ENCODE measurements around the gene GOLGA7B. TPM values are rescaled to one million over a fixed set of nuclear protein-coding genes. Genes with fewer than 3 reads are reported as not detected.
A peak's percentile ranks its signal among the peaks of the same experiment; 100 is the strongest.

Gene GOLGA7B
- total RNA-seq, 2 experiments from 2014 or later: 0.92 to 1.1 TPM

DNA sequence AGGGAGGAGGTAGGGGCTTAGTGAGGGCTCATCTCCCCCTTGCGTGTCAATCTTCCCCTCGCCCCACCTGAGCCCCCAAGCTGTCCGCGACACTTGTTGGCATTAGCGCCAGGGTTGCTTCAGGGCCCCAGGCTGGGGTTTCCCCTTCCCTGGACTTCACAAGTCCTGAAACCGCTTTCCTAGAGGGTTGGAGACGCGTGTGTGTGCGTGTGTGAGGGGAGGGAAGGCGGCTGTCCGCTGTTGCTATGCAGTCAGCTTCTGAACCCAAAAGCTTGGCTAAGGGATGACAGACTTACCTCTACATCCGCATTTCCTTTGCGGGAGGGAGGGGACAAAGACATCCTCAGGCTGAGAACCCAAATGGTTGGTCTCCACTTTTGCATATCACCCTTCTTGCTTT is 803 bp downstream of the GOLGA7B start:
- Mint-ChIP-seq H3K4me1 (ENCODE audit: low read depth) (peaks cover 37% of the 10 kb centered on the region), H3K4me3 (peak overlapping the region; percentile 74), H3K9me3 (no peaks in the 10 kb centered on the region), H3K27me3 (no peaks in the 10 kb centered on the region), H3K27ac (no peak overlapping the region), H3K36me3 (ENCODE audit: low read depth) (no peaks in the 10 kb centered on the region)
- CTCF ChIA-PET: interaction anchor here (1.0 to 3.1 kb wide), 3 partner anchors 17 to 191 kb away, joined by 3 to 15 read pairs (median 6); no protein-coding TSS in a partner anchor
- POLR2A ChIA-PET: interaction anchor here (1.5 to 1.9 kb wide), 2 partner anchors 10 to 54 kb away, joined by 3 to 6 read pairs; no protein-coding TSS in a partner anchor
- ATAC-seq (peak; percentile 9), DNase-seq (peak; percentile 48)
- intact Hi-C loops (cut with micrococcal nuclease): loop anchor here (5.0 kb wide), 1 partner anchor 53 kb away; no protein-coding TSS in a partner anchor
- TF ChIP-seq CTCF (IDR thresholded peaks at IDR 0.05): no peak

DNA sequence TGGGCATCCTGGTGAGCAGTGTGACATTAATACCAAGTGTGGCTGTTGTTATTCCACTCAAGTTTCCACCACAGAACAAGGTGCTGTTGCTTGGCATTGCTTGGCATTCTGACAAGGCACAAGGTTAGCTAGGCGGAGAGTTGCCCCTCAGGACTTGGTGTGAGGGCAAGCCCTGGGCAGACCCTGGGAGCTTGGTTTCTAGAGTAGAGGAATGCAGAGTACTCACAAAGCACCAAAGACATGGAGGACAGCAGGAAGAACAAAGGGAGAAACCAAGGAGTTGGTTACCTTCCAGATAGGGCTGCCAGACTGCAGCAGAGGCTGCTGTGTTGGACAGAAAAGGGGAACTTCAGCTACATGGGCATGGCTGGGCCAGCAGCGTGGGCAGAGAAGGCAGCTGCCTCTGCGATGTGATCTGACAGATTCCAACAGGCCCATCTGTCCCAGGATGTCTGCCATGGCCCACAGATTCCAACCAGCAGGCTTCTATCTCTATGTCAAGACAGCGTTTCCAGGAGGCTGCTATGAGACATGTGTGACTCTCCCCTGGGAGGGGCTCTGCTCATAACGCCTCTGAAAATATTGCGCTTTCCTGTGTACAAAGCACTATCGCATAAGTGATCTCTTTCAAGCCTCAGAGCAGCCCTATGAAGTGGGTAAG is 1.8 kb downstream of the GOLGA7B start:
- POLR2A ChIA-PET: interaction anchor here (0.7 to 1.5 kb wide), 3 partner anchors 10 to 1801 kb away, joined by 3 read pairs; no protein-coding TSS in a partner anchor
- intact Hi-C loops (cut with micrococcal nuclease): loop anchor here (5.0 kb wide), 1 partner anchor 54 kb away; no protein-coding TSS in a partner anchor
- H3K27me3 Mint-ChIP-seq: no peaks in the 10 kb centered on the region
- DNase-seq (peak; percentile 48), ATAC-seq (peak; percentile 54)
- H3K4me1 Mint-ChIP-seq (ENCODE audit: low read depth): peaks cover 37% of the 10 kb centered on the region
- peak overlapping the region; percentile 74 for H3K4me3 Mint-ChIP-seq
- H3K36me3 Mint-ChIP-seq (ENCODE audit: low read depth): no peaks in the 10 kb centered on the region
- CTCF ChIA-PET: interaction anchor here (1.0 to 3.1 kb wide), 3 partner anchors 18 to 190 kb away, joined by 3 to 15 read pairs (median 8); no protein-coding TSS in a partner anchor
- no peaks in the 10 kb centered on the region for H3K9me3 Mint-ChIP-seq
- H3K27ac Mint-ChIP-seq: no peak overlapping the region
- TF ChIP-seq CTCF (IDR thresholded peaks at IDR 0.05): no peak

GRCh38 chr10:97852277-97852676 is 2.6 kb downstream of the GOLGA7B start:
- ChIA-PET POLR2A (interaction anchor here (1.3 kb wide), 1 partner anchor 9 kb away, joined by 3 read pairs; no protein-coding TSS in a partner anchor), CTCF (interaction anchor here (1.6 kb wide), 1 partner anchor 17 kb away, joined by 8 read pairs; no protein-coding TSS in a partner anchor)
- Mint-ChIP-seq H3K36me3 (ENCODE audit: low read depth) (no peaks in the 10 kb centered on the region), H3K9me3 (no peaks in the 10 kb centered on the region), H3K4me3 (no peak overlapping the region), H3K4me1 (ENCODE audit: low read depth) (peaks cover 38% of the 10 kb centered on the region), H3K27ac (peak overlapping the region; percentile 46), H3K27me3 (no peaks in the 10 kb centered on the region)
- TF ChIP-seq CTCF (IDR thresholded peaks at IDR 0.05): no peak
- intact Hi-C loops (cut with micrococcal nuclease): loop anchor here (5.0 kb wide), 1 partner anchor 55 kb away; no protein-coding TSS in a partner anchor
- ATAC-seq (no peak), DNase-seq (no peak)

- Mint-ChIP-seq H3K4me1 (ENCODE audit: low read depth) (peaks cover 43% of the 10 kb centered on the region), H3K27me3 (no peaks in the 10 kb centered on the region), H3K9me3 (no peaks in the 10 kb centered on the region), H3K27ac (no peak overlapping the region), H3K36me3 (ENCODE audit: low read depth) (no peaks in the 10 kb centered on the region), H3K4me3 (no peak overlapping the region)
- no peak for ATAC-seq
- ChIA-PET CTCF (interaction anchor here (1.2 to 1.6 kb wide), 3 partner anchors 10 to 42 kb away, joined by 3 to 8 read pairs (median 3); no protein-coding TSS in a partner anchor), POLR2A (no interaction called here)
- TF ChIP-seq CTCF (IDR thresholded peaks at IDR 0.05): no peak
- intact Hi-C loops (cut with micrococcal nuclease): loop anchor here (5.0 kb wide), 1 partner anchor 56 kb away; no protein-coding TSS in a partner anchor
- no peak for DNase-seq
Observed at GRCh38 chr10:97852840-97853405, 3.3 kb downstream of the GOLGA7B start.
